GM21825 (cell line): ENCODE results near the gene MBTPS1.

Experiments used
- ATAC-seq: cut with Tn5 transposase; IDR thresholded peaks from one replicate; pipeline ENCODE4 v1.9.1; 2021; ENCODE audit warnings: mild to moderate bottlenecking, moderate library complexity; ENCODE audit not compliant: unreplicated experiment

The MBTPS1 gene

GRCh38 chr16:84040226-84040822 lies 76.4 kb downstream of the MBTPS1 start:
- no peak for ATAC-seq

- ATAC-seq: no peak
Observed at GRCh38 chr16:84039696-84040095, 77.0 kb downstream of the MBTPS1 start.

- no peak for ATAC-seq
Observed at GRCh38 chr16:84038469-84038868, 78.3 kb downstream of the MBTPS1 start.

- no peak for ATAC-seq
Observed at GRCh38 chr16:84036982-84037425, 79.7 kb downstream of the MBTPS1 start.

DNA sequence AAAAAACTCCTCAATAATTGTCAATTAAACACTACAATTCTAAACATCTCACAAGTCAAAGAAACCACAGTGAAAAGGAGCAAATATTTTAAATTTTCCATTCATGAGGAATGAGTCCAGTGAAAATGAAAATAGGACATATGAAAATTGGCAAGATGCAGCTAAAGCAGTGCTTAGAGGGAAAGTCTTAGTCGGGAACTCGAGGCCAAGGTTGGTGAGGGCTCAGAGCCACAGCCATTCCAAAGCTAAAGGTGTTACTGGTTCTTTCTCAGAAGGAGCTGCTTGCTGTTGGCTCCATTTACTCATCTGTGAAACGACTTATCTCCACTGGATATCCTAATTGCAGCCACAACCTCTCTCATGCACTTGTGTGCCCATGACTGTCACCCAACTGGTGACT lies 80.6 kb downstream of the MBTPS1 start:
- ATAC-seq: no peak

- ATAC-seq: no peak
Observed at GRCh38 chr16:84034516-84034915, 82.2 kb downstream of the MBTPS1 start.

- no peak for ATAC-seq
Observed at GRCh38 chr16:84033251-84034195, 83.2 kb downstream of the MBTPS1 start.

DNA sequence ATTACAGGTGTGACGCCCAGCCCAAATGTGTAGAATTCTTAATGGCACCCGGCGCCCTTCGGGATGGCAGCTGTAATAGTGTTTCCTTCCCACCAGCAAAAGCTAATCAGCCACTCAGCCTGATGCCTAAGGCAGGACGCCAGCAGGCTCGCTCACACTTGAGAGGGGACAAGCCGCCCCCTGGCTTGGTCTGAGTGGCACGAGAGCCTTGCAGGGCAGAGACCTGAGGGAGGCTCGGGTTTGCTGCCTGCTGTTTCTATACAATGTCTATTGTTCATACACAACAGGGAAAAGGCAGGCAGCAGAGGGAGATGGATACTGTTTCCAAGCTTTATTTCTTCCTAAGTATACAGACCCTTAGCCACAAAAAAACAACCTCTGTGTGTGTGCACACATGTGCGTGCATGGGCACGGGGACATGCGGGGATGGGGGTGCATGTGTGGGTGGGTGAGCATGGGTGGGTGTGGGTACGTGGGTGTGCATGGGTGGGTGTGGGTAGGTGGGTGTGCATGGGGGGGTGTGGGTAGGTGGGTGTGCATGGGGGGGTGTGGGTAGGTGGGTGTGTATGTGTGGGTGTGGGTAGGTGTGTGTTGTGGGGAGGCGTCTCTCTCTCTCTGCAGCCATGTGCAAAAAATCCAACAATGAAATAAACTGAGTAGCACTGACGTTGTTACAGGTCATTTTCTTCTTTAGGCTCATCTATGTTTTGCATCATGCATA lies 84.1 kb downstream of the MBTPS1 start:
- no peak for ATAC-seq

GRCh38 chr16:84031556-84031955 lies 85.2 kb downstream of the MBTPS1 start:
- ATAC-seq: no peak

- ATAC-seq: no peak
Observed at GRCh38 chr16:84029297-84030047, 87.3 kb downstream of the MBTPS1 start.

GRCh38 chr16:84027625-84028024 lies 89.1 kb downstream of the MBTPS1 start:
- ATAC-seq: no peak

- ATAC-seq: no peak
Observed at GRCh38 chr16:84026606-84027005, 90.1 kb downstream of the MBTPS1 start.

- ATAC-seq: no peak
Observed at GRCh38 chr16:84024854-84025253, 91.9 kb downstream of the MBTPS1 start.

DNA sequence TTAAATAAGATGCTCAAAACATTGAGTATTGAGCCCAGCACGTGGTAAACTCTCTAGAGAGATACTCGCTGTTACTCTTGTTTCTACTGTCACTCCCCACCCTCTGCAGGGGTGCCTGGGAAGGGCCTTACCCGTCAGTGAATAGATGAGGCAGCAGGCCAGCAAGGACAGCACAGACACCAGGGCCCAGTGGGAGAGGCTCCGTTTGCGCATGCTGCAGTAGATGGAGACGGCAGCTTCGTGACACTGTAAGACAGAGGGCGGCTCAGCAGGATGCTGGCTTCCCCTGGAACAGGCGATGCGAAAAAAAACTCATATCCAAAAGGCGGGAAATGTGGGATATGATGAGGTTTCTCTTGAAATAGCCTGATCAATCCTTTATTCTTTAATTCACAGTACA lies 94.1 kb downstream of the MBTPS1 start:
- no peak for ATAC-seq

GRCh38 chr16:84021488-84021887 lies 95.3 kb downstream of the MBTPS1 start:
- ATAC-seq: no peak

GRCh38 chr16:84020353-84020752 lies 96.4 kb downstream of the MBTPS1 start:
- no peak for ATAC-seq

GRCh38 chr16:84018710-84019109 lies 98.0 kb downstream of the MBTPS1 start:
- ATAC-seq: no peak

DNA sequence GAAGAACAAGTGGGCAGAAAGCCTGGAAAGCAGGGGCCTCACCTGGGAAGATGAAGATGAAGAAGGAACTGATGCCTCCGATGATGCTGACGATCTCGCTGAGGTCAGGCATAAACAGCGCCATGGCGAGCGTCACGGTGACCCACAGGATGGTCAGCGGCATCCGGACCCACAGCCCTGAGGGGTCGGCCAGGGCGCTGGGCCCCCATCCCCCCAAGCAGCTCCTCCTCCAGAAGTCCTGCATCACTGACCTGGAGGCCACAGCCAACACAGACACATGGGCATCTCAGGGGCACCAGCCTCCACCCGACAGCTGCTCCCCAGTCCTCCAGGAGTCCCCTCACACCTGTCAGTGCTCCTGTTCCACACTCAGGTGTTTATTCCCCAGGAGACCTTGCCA lies 100.3 kb downstream of the MBTPS1 start:
- no peak for ATAC-seq

- ATAC-seq: no peak
Observed at GRCh38 chr16:84015399-84015798, 101.3 kb downstream of the MBTPS1 start.

GRCh38 chr16:84014570-84015327 lies 102.0 kb downstream of the MBTPS1 start:
- ATAC-seq: no peak
